T1000 (cell line): ENCODE measurements around the gene CCR8.
A peak's percentile ranks its signal among the peaks of the same experiment; 100 is the strongest.

ENCODE experiments used
- DNase-seq: peaks from one replicate; lab custom pipeline; 2025; ENCODE audit warnings: mixed read lengths; lab: John Stamatoyannopoulos, UW

Gene CCR8, protein sequence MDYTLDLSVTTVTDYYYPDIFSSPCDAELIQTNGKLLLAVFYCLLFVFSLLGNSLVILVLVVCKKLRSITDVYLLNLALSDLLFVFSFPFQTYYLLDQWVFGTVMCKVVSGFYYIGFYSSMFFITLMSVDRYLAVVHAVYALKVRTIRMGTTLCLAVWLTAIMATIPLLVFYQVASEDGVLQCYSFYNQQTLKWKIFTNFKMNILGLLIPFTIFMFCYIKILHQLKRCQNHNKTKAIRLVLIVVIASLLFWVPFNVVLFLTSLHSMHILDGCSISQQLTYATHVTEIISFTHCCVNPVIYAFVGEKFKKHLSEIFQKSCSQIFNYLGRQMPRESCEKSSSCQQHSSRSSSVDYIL

DNA sequence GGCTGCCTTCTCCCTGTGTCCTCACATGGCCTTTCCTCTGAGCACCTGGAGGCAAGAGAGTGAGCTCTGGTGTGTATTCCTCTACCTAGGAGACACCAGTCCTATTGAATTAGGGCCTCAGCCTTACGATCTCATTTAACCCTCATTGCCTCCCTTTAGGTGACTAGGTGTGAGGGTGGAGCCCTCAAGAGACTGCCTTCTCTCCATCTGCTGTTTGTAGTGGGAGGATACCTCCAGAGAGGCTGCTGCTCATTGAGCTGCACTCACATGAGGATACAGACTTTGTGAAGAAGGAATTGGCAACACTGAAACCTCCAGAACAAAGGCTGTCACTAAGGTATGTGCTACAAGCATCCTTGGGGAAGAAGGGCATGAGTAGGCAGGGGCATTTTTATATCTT, at the start of gene CCR8:
Gene CCR8, plus strand, starts transcription at position 217 of the 400 bp plus-strand sequence. CDS start 2,623 bp downstream, outside the sequence.
- no peak for DNase-seq

DNA sequence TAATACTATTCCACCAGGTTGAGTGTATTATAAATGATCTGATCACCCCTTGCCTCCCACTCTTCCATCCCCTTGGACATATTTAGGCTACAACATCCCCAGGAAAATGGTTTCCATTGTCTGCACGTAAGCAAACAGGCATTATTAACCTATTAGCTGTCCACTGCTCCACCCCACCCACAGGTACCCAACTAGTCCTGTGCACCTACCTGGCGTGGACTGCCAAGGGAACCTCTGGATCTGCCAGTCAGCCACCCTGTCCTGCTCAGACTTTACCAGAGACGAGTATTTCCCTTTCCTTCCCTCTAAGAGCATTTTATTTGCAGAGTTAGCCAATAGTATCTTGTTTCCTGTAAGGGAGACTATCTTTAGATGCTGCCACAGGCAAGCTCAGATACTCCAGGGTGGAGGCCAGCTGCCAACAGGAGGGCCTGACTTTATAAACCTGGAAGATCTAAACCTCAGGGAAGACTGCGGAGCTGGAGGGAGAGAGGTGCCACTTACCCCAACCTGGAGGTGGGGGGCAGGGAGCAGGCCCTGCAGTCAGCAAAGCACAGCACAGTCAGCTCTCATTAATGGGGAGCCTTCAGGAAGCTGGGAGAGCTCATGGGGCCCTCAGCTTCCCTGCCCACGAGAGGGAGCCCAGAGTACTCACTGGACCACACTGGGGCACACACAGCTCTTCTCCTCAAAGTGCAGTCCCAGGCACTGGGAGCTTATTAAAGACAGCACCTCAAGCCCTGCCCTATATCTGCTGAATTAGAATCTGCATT, 49.6 kb upstream of the CCR8 start, which contains the start of gene CX3CR1:
Gene CX3CR1, minus strand, starts transcription at position 292 of the 773 bp plus-strand sequence. CDS start 13,527 bp downstream, outside the sequence.
- no peak for DNase-seq

DNA sequence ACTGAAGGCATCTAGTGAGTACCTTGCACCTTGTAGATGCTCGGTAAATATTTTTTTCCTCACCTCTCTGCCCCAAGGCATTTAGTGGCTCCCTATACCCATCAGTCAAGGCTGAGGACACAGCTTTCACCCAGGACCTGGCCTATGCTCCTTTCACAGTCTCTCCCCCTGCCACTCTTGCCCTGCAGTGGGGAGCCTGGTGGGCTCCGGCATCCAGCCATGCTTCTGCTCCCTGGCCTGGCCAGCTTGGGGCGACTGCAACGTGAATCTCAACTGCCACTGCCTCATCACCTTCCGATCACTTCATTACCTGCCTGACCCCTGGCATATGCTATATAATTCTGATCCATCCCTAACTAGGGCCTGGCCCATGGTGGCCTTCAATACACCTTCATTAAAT, 48.9 kb upstream of the CCR8 start:
- DNase-seq, result no peak

DNA sequence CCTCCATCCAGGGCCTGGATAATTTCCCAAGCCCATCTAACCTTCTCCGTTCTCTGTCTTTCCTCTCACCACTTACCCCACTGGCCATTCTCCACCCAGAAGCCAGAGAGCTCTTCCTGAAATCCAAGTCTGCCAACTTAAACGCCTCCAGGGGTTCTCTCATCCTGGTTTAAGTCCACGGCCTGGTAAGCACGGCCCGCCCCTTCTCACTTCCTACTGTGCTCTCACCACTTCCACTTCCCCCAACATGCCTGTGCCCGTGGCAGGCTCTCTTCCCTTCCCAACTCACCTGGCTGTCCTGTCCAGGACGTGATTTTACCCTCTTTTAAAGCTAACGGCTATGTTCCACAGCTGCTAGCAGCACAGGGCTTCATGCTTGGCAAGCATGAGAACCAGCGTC, 48.0 kb upstream of the CCR8 start:
- DNase-seq, result no peak

DNA sequence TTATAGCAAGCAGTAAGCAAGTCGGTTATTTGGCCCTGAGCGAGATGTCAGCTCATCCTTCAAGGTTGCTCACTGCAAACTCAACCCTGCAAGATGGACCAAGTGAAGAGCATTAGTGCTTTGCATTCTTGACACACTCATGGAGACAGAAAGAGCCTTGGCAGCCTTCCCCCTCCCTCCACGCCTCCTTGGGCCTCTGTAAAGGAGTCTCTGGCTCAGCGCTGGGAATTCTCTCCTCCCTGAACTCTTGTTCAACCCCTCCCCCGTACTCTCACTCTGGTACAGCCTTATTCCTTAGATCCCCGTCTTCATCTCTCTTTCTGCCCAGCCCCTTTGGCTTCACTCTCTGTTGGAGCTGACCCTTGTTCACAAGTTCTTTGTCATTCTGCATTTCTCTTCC, 47.5 kb upstream of the CCR8 start:
- no peak for DNase-seq

DNA sequence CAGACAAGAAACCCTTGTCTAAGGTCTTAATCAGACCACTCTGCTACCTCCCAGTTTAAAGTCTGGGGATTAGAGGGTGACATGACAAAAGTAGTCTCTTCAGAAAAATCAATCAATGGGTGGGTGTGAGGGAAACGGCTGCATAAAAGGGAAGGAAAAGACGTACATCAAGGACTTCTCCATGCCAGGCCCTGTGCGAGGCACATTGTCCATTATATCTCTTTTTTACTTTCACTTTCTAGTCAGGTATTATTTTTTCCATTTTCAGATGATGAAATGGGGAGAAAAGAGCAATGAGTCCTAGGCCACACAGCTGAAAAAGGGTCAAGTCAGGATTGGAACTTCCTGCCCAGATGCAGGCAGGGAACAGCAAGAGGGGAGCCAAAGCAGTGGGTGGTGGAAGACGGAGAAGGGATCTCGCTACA, 45.0 kb upstream of the CCR8 start:
- DNase-seq, result no peak

DNA sequence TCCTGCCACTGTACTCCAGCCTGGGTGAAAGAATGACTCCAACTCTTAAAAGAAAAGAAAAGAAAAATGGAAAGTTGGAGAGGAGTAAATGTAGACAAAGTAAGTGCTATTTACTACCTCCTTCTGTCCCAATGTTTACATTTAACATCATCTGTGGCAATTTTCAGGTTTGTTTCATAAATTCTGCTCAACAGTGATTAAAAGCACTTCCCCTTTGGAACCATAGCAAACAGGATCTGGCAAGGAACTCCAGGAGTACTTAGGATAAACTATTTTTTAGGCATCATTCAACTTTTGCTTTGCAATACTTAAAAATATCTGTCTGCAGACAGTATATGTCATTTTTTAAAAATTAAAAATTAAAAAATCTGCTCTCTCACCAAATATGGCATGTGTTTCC, 44.2 kb upstream of the CCR8 start:
- DNase-seq, result no peak

DNA sequence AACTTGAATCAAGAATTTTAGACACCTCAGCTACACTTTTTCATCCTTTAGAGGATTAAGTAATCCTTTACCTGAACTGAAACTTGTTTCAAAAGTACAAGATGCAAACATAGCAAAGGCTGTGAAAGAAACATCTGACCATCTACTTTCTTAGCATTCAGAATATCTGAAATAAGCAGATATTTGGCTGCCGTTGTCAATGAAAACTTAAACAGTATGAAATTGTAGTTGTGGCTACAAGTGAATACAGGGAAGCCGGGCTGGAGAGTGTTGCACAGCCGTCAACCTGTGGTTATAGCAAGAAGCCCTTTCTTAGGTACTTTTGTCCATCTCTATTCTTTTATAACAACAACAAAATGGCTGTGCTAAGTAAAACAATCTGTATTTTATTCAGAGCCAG, 42.7 kb upstream of the CCR8 start:
- DNase-seq, result no peak

DNA sequence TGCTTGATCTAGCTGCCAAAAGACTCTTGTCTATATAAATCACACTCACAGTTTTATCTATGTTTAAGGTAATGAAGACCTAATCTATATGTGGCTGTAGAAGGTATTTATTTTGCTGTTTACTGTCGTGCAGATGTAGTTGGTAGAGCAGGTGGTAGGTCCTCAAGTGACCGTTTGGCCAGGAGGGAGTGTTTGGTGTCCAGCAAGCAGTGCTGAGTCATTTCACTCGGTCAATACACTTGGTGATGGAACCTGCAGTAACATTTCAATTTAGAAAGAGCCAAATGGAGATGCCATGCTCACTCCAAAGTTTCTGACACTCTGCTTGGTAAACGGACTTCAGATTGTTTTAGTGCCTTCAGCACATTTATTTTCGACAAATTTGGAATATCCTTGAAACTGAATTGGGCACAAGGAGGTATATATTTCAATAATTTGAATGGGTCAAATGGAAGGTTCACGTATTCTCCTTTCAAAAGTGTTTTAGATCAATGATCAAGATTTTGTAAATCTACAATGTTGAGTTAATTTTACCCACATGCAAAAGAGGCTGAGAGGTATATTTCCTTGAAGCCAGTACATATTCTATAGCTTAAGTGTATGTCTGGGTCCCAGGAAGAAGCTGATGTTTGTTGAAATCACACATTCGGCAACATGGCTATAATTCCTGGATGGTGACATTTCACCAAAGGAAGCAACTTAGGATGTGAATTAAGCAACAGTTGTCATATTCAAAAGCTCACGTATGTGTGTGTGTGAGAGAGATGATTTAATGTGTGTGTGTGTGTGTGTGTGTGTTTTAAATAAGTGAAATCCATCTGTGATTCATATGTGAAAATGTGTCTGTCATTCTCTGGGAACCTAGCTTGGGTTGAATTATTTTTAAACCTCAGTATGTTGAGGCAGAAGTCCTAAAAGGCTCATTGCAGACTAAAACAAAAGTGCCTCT, 42.0 kb upstream of the CCR8 start:
- DNase-seq, result no peak

DNA sequence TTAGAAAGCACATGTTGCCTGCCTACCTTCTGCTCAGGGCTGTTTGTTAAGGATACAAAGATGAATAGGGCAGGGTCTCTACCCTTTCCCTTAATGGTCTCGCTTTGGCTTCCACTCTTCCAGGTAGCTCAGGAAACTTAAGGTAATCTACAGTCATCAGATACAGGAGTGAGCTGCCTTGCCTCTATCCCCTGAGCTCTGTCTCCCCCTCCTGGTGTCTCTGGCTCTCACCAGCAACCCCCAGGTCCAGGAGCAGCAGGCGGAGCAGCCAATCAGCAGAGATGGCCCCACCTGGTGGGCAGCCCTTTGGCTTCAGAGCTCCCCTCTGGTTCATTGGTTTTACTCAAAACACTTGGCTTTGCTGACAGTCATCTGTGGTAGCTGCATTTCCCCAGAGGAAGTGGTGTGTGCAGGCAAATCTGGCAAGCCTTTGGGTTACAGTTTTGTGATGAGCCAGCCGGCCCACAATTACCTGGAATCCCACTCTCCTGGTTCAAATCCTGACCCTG, 41.2 kb upstream of the CCR8 start:
- DNase-seq, result peak; percentile 66

DNA sequence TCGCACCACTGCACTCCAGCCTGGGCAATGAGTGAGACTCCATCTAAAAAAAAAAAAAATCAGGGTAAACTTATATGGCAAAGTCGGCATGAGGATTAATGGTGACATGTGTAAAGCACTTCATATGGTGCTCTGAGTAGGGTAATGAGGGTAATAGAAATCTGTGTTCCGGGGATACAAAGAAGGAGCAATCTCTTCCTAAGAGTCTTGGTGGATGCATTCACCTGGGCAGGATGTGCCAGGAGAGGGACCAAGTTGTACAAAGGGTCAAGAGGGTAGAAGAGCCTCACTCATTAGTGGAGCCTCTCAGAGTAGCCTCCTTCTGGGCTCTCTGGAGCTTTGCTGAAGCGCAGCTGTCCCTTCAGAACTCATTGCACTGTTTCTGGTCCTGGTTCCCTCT, 40.4 kb upstream of the CCR8 start:
- DNase-seq, result no peak

DNA sequence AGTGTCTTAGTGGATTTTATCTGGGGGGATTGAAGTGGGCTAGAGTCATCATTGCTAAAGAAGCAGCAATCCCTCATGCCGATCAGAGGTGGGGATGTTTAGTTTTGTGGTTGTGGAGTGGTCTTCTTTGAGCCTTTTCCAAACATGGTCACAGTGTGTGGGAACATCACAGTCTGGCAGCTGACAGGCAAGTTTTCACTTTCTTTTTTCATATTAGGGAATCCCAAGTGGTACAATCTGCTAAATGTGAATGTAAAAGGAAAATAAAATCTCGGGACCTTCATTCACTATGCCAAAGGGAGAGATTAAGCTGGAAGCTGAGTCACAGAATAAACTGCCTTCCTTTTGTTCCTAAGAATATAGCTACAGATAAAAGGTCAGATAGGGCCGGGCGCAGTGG, 39.3 kb upstream of the CCR8 start:
- no peak for DNase-seq

DNA sequence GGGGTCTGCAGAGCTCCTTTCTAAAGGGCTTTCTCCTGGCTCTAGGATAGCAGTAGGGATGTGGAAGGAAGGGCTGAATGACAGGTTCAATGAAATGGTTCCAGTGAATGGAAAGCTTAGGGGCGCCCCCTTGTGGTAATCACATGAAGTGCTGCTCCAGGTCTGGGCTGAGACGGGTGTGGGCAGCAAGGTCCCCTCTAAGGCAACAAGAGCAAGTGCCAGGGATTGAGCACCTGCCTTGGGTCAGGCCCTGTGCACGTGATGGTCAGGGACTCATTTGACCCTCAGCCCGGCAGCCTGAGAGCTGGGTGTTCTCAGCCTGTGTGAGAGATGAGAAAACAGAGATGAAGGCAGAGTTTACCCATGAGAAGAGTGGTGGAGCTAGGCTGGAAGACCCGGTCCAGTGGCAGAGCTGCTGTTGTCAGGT, 37.6 kb upstream of the CCR8 start:
- peak; percentile 47 for DNase-seq

DNA sequence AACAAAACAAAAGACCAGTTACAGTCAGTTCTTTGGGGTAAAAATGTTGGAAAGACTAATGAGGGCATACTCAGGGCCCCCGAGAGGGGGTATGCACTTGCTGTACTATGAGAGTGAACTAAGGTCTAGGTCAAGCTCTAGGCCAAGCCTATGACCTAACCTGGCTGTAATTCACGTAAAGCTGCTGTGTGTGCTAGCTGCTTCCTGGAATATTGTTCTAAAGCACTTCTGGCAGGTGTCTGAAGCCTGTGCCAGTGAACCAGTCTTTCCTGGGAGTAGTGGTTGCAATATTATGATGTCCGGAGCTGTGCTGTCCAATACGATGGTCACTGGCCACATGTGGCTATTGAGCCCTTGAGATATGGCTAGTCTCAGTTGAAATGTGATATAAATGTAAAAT, 36.5 kb upstream of the CCR8 start:
- no peak for DNase-seq

DNA sequence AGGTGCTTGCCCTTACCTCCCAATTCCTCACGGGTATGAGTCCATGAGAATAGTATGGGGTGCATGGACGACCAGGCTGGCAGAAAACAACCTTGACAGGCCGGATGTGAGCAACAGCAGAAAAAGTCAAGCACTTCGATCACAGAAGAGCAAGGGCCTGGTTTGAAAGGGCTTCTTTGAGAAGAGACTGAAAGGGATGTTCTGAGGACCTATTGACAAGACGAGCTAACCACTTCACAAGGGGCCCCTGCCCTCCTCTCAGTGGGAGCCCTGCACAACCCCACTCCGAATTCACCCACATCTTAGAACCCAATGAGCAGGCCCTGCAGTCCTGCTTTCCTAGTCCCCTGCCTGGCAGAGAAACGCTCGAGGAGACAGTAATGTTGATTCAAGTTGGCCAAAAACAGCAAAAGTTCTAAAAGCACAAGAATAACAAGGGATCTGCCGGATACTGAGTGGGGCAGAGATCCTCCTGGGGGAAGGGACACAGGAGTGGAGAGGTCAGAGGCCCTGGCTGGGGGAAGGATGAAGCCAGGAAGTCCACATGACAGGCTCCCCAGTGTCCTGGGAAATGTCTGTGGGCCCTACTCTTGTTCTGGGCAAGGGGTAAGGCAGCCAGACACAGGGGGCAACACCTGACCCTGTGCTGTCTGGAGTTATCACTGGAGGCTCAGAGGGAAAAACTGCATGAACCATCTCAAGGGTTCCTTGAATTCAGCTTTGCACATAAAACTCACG, 34.9 kb upstream of the CCR8 start:
- DNase-seq, result no peak

DNA sequence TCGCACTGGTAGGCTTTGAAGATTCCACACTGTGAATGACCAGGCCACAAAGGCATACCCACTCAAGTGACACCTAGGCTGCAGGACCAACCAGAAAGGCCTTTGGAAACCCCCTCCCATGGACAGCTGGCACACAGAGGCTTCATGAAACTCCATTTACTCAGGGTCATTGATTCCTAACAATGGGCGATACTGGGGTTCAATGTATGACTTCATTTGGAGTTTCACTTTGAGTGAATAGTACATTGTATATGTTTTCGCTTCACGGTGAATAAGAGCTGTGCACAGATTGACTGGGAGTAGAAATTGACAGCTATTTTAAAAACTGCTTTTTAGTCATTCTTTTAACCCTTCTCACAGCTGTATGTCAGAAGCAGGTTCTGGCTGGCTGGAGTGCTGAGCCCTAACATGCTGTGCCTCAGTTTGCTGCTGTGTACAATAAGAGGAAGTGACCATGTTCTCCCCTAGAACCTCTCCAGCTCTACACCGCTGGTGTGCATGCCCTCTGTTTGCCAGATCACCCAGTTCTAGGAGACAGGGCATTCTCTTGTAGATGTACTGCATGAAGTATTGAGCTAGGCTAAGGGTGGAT, 34.2 kb upstream of the CCR8 start:
- DNase-seq, result no peak

DNA sequence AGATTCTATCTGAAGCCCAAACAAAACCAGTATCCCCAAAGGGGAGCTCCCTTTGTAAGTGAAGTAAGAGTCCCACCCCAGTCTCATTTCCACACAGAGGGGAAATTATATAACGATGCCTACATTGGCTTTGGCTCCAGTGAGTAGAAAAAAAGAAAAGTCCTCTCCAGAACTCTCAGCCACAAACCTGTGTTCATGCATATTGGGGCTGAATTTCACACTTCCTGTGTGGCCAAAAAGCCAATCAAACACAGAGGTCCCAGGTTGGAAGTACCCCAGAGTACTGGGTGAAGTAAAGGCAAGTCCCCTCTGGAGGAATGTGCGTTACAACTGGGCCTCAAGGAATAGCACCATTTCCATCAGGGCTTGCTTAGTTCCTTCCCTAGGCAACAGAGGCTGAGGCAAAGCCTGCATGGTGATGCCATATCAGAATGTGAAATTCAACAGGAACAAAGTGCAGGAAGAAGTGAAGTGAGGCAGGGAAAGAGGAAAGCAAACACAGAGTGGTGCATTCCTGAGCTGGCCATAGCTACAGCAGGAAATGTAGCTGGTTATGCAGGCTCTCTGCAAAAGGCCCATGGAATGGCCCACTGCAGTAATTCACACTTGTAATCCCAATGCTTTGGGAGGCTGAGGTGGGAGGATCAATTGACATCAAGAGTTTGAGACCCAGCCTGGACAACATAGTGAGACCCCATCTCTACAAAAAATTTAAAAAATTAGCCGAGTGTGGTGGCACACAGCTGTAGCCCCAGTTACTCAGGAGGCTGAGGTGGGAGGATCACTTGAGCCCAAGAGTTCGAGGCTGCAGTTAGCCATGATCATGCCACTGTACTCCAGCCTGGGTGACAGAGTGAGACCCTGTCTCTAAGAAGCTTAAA, 33.1 kb upstream of the CCR8 start:
- DNase-seq, result no peak

DNA sequence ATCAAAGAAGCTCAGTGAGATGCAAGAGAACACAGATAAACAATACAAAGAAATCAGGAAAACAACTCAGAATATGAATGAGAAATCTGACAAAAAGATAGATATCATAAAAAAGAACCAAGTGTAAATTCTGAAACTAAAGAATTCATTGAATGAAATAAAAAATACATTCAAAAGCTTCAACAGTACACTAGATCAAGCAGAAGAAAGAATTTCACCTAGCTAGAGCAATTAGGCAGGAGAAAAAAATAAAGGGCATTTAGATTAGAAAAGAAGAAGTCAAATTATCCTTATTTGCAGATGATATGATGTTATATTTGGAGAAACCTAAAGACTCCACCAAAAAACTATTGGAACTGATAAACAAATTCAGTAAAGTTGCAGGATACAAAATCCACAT, 30.2 kb upstream of the CCR8 start:
- no peak for DNase-seq

DNA sequence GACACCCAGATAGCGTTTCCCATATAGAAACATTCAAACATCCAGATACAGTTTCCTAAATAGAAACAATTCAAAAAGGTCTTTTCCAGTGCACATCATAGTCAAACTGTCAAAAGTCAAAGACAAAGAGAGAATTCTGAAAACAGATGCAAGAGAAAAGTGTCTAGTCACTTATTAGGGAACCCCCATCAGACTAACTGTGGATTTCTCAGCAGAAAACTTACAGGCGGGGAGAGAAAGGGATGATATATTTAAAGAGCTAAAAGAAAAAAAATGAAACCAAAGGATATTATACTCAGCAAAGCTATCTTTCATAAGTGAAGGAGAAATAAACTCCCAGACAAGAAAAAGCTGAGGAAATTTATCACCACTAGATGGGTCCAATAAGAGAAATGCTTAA, 27.3 kb upstream of the CCR8 start:
- DNase-seq, result no peak

DNA sequence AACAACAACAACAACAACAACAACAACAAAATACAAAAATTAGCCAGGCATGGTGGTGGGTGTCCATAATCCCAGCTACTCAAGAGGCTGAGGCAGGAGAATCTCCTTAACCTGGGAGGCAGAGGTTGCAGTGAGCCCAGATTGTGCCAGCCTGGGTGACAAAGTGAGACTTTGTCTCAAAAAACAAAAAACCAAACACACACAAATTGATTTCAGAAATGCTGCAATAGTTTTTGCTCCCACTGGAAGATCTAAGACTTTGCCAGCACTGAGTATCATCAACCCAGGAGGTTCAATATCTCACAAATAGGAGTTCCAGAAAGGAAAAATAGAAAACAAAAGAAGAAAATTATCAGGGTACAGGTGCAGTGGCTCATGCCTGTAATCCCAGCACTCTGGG, 16.2 kb upstream of the CCR8 start:
- no peak for DNase-seq
